B cell (primary cell): ENCODE data around the gene MINAR1.

Experiments
- CTCF ChIP-seq: fragments of 200-600 bp; IDR thresholded peaks from one replicate; pipeline ENCODE4 v1.8.0; 2022; ENCODE audit warnings: antibody characterized with exemption, mild to moderate bottlenecking
- EZH2 ChIP-seq: IDR thresholded peaks from 2 replicates; pipeline ENCODE4 v1.6.1; 2012; ENCODE audit warnings: borderline replicate concordance, low read depth, mild to moderate bottlenecking, moderate library complexity, low read length; ENCODE audit not compliant: insufficient read depth, poor library complexity, severe bottlenecking

DNA sequence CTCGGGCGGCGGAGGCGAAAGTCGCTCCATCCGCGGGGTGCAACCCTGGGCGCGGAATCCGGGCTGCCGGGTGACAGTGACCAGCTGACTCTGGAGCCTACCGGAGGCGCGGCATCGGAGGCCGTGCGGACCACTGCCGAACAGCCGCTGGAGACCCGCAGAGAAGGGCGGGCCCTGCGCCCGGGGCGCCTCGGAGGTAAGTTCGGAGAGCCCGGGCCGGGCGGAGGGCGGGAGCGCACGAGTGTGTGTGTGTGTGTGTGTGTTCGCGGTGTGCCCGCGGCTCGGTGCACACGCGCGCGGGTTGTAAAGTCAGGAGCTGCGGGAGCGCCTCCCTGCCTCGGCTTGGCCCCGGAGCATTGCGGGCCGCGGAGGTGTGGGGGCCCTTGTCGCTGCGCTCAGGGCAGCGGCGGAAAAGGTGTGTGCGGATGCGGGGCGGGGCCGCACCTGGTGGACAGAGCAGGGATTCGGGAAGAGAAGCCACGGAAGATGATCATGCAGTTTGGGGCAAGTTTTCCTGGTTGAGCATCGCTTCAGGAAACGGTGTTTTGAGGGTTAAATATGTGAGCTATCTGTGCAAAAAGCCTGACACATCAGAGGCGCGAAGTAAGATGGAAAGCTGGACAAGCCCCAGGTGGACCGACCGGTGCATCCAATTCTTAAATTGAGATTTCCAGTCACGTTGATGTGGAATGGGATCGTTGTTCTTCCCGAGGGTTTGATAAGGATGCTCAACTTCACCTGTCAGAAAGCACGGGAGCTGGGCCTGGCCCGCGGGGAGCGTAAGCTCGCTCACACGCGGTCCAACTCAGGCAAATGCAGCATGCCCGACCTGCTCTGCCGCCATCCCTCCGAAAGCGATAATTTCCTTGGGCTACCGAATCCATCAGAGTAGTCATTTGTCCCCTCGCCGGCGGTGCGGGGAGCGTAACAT lies 474 bp downstream of the MINAR1 start:
- TF ChIP-seq CTCF (no peak), EZH2 (no peak)
